ENCODE data around the gene TEPSIN. TPM values are rescaled to one million over a fixed set of nuclear protein-coding genes. Genes with fewer than 3 reads are reported as not detected.

Gene TEPSIN
- total RNA-seq, 4 donors from 2014 or later: 61.2 to 336 (median 121) TPM

DNA sequence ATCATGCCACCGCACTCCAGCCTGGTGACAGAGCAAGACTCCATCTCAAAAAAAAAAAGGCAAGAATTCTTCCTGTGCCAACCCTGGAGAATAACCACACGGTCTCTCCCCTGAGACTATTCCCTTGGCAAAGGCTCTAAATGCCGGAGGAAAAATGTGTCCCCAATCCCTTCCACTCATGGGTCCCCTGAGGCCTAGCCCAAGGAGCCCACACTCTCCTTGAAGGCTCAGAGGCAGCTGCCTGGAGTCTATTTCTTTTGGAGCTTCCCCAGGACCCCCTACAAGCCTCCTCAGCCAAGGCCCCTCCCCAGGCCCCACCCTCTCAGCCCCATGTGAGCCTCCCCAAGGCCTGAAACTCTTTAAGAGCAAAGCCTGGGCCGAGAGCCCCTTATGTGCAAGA lies 32.7 kb downstream of the TEPSIN start:
- Histone ChIP-seq H3K27me3 (no peaks in the 10 kb centered on the region), H3K9me3 (no peaks in the 10 kb centered on the region), H3K27ac (no peak overlapping the region), H3K4me3 (no peak overlapping the region), H3K4me1 (no peaks in the 10 kb centered on the region), H3K36me3 (no peaks in the 10 kb centered on the region)
- DNase-seq: no peak
- in situ Hi-C loops (cut with MboI; ENCODE audit: low pct_ligation_motif_present in 1 of 4, low pct_unique_long_range_greater_than_20kb in 1 of 4, low sequenced_read_pairs in 3 of 4): no loop called here
- TF ChIP-seq, protein P1, sequence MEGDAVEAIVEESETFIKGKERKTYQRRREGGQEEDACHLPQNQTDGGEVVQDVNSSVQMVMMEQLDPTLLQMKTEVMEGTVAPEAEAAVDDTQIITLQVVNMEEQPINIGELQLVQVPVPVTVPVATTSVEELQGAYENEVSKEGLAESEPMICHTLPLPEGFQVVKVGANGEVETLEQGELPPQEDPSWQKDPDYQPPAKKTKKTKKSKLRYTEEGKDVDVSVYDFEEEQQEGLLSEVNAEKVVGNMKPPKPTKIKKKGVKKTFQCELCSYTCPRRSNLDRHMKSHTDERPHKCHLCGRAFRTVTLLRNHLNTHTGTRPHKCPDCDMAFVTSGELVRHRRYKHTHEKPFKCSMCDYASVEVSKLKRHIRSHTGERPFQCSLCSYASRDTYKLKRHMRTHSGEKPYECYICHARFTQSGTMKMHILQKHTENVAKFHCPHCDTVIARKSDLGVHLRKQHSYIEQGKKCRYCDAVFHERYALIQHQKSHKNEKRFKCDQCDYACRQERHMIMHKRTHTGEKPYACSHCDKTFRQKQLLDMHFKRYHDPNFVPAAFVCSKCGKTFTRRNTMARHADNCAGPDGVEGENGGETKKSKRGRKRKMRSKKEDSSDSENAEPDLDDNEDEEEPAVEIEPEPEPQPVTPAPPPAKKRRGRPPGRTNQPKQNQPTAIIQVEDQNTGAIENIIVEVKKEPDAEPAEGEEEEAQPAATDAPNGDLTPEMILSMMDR (IDR thresholded peaks at IDR 0.05): no peak
- TF ChIP-seq POLR2A (IDR thresholded peaks at IDR 0.05) (no peak), POLR2AphosphoS5 (IDR thresholded peaks at IDR 0.05) (no peak), EP300 (IDR thresholded peaks at IDR 0.05; ENCODE audit: low read depth) (no peak)
- WGBS, 2 donors (ENCODE audit: low coverage in 1 of 2): 84 to 100% methylated on average over 1 to 4 of the region's 4 CpGs
- intact Hi-C loops (cut with DNase I; ENCODE audit: low total_unique reads): no loop called here

DNA sequence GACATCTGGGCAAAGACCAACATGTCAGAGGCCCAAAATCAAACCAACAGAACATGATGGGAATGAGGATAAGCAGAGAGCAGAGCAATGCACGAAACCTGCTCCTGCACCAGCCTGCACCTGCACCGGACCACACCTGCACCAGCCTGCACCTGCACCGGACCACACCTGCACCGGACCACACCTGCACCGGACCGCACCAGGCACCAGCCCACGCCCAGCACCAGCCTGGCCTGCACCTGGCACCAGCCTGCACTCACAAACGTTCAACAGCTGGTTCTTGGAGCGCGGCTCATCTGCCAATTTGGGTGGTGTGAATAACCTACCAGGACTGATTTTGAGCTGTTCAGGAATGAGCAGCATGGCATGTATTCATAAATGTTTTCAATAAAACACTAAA lies 34.3 kb downstream of the TEPSIN start:
- TF ChIP-seq POLR2A (IDR thresholded peaks at IDR 0.05) (no peak), POLR2AphosphoS5 (IDR thresholded peaks at IDR 0.05) (peak in 1 of 3 donors; percentile 43), EP300 (IDR thresholded peaks at IDR 0.05; ENCODE audit: low read depth) (no peak)
- TF ChIP-seq, protein P1 (IDR thresholded peaks at IDR 0.05): no peak
- no peaks in the 10 kb centered on the region for H3K27me3 ChIP-seq
- in situ Hi-C loops (cut with MboI; ENCODE audit: low pct_ligation_motif_present in 1 of 4, low pct_unique_long_range_greater_than_20kb in 1 of 4, low sequenced_read_pairs in 3 of 4) (no loop called here), intact Hi-C loops (cut with DNase I; ENCODE audit: low total_unique reads) (no loop called here)
- H3K9me3 ChIP-seq: no peaks in the 10 kb centered on the region
- H3K4me1 ChIP-seq: no peaks in the 10 kb centered on the region
- H3K27ac ChIP-seq: no peak overlapping the region
- no peak for DNase-seq
- 43% methylated on average over 10 of the region's 10 CpGs; no CpG with 5 or more reads in 1 of the 2 donors for WGBS, 2 donors (ENCODE audit: low coverage in 1 of 2)
- no peaks in the 10 kb centered on the region for H3K36me3 ChIP-seq
- no peak overlapping the region for H3K4me3 ChIP-seq

DNA sequence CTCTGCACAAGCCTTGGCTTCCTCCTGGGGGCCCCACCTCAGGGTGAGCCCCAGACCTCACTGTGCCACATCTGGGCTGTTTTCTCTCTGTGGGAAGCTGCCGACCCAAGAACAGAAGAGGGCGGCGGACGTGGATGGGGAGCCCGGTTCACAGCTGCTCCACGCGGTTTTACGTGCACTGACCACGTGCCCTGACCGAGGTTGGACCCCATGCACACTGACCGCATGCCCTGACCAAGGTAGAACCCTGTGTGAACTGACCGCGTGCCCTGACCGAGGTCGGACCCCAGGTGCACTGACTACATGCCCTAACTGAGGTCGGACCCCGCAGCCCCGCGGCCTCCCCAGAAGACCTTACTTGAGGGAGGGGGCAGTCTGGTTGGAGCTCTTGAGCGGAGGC lies 35.7 kb downstream of the TEPSIN start:
- intact Hi-C loops (cut with DNase I; ENCODE audit: low total_unique reads) (no loop called here), in situ Hi-C loops (cut with MboI; ENCODE audit: low pct_ligation_motif_present in 1 of 4, low pct_unique_long_range_greater_than_20kb in 1 of 4, low sequenced_read_pairs in 3 of 4) (no loop called here)
- no peaks in the 10 kb centered on the region for H3K36me3 ChIP-seq
- no peak overlapping the region for H3K4me3 ChIP-seq
- H3K27ac ChIP-seq: no peak overlapping the region
- H3K4me1 ChIP-seq: no peaks in the 10 kb centered on the region
- H3K27me3 ChIP-seq: no peaks in the 10 kb centered on the region
- H3K9me3 ChIP-seq: no peaks in the 10 kb centered on the region
- TF ChIP-seq POLR2A (IDR thresholded peaks at IDR 0.05): no peak
- no peak for TF ChIP-seq POLR2AphosphoS5 (IDR thresholded peaks at IDR 0.05)
- TF ChIP-seq, protein P1 (IDR thresholded peaks at IDR 0.05): no peak
- TF ChIP-seq EP300 (IDR thresholded peaks at IDR 0.05; ENCODE audit: low read depth): no peak
- DNase-seq: no peak
- WGBS, 2 donors (ENCODE audit: low coverage in 1 of 2): 93% methylated on average over 20 of the region's 20 CpGs; no CpG with 5 or more reads in 1 of the 2 donors

DNA sequence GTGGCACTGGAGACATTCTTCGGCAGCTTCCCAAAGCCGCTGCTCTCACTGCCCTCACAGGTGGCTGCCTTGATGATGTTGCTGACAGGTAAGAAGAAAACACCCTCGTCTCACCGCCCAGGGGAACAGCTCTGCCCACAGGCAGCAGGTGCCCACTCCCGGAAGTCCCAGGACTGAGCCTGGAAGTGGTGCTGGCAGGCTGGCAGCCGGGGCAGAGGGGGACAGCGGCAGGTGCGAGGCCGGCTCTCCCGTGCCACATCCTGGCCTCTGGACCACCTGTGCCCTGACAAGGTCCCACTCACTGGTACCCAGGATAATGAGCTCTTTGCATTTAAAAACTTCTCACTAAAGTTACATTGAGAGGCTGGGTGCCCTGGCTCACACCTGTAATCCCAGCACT lies 36.5 kb downstream of the TEPSIN start:
- intact Hi-C loops (cut with DNase I; ENCODE audit: low total_unique reads): no loop called here
- 95% methylated on average over 10 of the region's 10 CpGs; no CpG with 5 or more reads in 1 of the 2 donors for WGBS, 2 donors (ENCODE audit: low coverage in 1 of 2)
- no peak for DNase-seq
- Histone ChIP-seq H3K27me3 (no peaks in the 10 kb centered on the region), H3K27ac (no peak overlapping the region), H3K9me3 (no peaks in the 10 kb centered on the region), H3K4me1 (no peaks in the 10 kb centered on the region), H3K4me3 (no peak overlapping the region), H3K36me3 (no peaks in the 10 kb centered on the region)
- TF ChIP-seq POLR2A (IDR thresholded peaks at IDR 0.05) (no peak), POLR2AphosphoS5 (IDR thresholded peaks at IDR 0.05) (no peak), EP300 (IDR thresholded peaks at IDR 0.05; ENCODE audit: low read depth) (no peak)
- TF ChIP-seq, protein P1 (IDR thresholded peaks at IDR 0.05): no peak
- in situ Hi-C loops (cut with MboI; ENCODE audit: low pct_ligation_motif_present in 1 of 4, low pct_unique_long_range_greater_than_20kb in 1 of 4, low sequenced_read_pairs in 3 of 4): no loop called here

Data from transverse colon (tissue), 4 donors.